Endothelial cell (in vitro differentiated cells): Measurements from ENCODE around the gene GSN. TPM values are rescaled to one million over a fixed set of nuclear protein-coding genes. Genes with fewer than 3 reads are reported as not detected.

ENCODE experiments used
- DNase-seq: peaks from one replicate; pipeline ENCODE4 v3.0.0; 2021; ENCODE audit warnings: low spot score
- H3K27ac Mint-ChIP-seq: one replicate; pipeline ENCODE4 v1.8.0; 2021; ENCODE audit warnings: mixed read lengths, inconsistent platforms; ENCODE audit not compliant: unreplicated experiment
- H3K27me3 Mint-ChIP-seq: one replicate; pipeline ENCODE4 v1.8.0; 2021; ENCODE audit warnings: mild to moderate bottlenecking, moderate library complexity, mixed read lengths, inconsistent platforms; ENCODE audit not compliant: unreplicated experiment
- H3K36me3 Mint-ChIP-seq: one replicate; pipeline ENCODE4 v1.8.0; 2021; ENCODE audit warnings: mild to moderate bottlenecking, low read depth, mixed read lengths, inconsistent platforms; ENCODE audit not compliant: unreplicated experiment
- H3K4me1 Mint-ChIP-seq: one replicate; pipeline ENCODE4 v1.8.0; 2021; ENCODE audit warnings: mild to moderate bottlenecking, mixed read lengths, inconsistent platforms; ENCODE audit not compliant: unreplicated experiment
- H3K4me3 Mint-ChIP-seq: one replicate; pipeline ENCODE4 v1.8.0; 2021; ENCODE audit warnings: mild to moderate bottlenecking, mixed read lengths, inconsistent platforms; ENCODE audit not compliant: unreplicated experiment
- H3K9me3 Mint-ChIP-seq: one replicate; pipeline ENCODE4 v1.8.0; 2021; ENCODE audit warnings: mixed read lengths, inconsistent platforms; ENCODE audit not compliant: unreplicated experiment
- total RNA-seq: library from RNA; stranded (reverse); fragmentation: NEBNext Ultra II Directional; extraction: Animal tissue kit (Norgen Biotek cat#: 25700); gene quantifications from one replicate; pipeline ENCODE4 v1.2.1, GENCODE V29; 2021; ENCODE audit not compliant: unreplicated experiment
- TF ChIP-seq, protein P1 (sequence below): fragments of 200-600 bp; sonication (generic); IDR thresholded peaks from one replicate; pipeline ENCODE4 v1.5.0; 2021; ENCODE audit warnings: antibody characterized with exemption; ENCODE audit not compliant: unreplicated experiment

Gene GSN
- total RNA-seq, 1 donor from 2014 or later = 205 TPM

DNA sequence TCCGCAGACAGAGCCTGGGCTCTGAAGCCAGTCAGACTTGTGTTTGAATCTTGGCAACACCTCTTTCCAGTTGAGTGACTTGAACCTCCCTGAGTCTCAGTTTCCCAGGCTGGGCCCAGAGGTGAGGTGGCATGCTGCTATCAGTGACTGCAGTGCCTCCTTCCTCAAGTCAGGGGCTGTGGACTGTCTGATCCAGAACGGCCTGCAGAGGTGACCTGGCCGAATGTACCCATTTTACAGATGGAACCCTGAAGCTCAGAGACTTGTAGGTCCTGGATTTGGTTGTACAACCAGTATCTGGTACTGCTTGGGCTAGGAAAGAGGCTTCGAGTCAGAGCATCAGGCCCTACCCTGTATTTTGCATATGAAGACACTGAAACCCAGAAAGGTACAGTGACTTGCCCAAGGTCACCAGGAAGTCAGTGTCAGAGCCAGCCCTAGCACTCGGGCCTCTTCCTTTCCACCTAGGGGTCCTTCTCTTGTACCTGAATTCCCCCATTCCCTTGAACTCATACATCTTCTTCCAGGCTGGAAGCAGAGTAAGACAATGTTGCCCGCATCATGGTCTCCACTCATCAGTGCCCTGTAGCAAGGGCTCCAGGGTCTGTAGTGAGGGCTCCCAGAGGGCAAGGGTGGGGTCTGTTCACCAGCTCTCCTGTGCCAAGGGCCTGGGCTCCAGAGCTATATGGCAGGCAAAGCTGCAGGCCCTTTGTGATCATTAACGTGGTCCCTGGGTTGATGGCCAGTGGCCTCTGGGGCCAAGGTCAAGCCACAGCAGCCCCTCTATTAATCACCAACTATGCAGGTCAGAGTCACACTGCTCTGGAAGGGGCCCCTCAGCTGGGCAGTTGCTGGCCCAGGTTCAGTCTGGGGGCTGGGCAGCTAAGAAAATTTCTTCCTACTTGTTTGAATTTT lies 28.5 kb downstream of the GSN start:
- H3K4me1 Mint-ChIP-seq = peaks cover 40% of the 10 kb centered on the region
- no peak for DNase-seq
- TF ChIP-seq, protein P1, sequence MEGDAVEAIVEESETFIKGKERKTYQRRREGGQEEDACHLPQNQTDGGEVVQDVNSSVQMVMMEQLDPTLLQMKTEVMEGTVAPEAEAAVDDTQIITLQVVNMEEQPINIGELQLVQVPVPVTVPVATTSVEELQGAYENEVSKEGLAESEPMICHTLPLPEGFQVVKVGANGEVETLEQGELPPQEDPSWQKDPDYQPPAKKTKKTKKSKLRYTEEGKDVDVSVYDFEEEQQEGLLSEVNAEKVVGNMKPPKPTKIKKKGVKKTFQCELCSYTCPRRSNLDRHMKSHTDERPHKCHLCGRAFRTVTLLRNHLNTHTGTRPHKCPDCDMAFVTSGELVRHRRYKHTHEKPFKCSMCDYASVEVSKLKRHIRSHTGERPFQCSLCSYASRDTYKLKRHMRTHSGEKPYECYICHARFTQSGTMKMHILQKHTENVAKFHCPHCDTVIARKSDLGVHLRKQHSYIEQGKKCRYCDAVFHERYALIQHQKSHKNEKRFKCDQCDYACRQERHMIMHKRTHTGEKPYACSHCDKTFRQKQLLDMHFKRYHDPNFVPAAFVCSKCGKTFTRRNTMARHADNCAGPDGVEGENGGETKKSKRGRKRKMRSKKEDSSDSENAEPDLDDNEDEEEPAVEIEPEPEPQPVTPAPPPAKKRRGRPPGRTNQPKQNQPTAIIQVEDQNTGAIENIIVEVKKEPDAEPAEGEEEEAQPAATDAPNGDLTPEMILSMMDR = no peak
- H3K27ac Mint-ChIP-seq = no peak overlapping the region
- H3K27me3 Mint-ChIP-seq = peaks cover 13% of the 10 kb centered on the region
- peak overlapping the region; percentile 21 for H3K4me3 Mint-ChIP-seq
- no peaks in the 10 kb centered on the region for H3K9me3 Mint-ChIP-seq
- H3K36me3 Mint-ChIP-seq = peaks cover 15% of the 10 kb centered on the region

DNA sequence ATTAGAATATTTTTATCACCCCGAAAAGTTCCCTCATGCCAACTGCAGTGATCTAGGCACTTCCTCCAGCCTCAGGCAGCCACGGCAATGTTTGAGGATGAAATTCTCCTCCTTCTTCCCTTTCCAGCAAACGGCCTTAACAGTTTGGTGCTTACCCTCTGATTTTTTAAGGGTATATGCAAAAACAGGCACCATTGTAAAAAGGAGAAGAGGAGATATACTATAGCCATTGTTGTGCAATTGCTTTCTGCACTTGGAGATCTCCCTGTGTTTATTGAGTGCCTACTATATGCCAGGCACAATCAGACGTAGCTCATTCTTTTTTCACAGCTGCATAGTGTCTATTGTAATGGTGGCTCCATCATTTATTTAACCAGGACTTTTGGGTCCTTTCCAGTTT lies 29.4 kb downstream of the GSN start:
- no peak for DNase-seq
- TF ChIP-seq, protein P1 = no peak
- H3K36me3 Mint-ChIP-seq = peaks cover 15% of the 10 kb centered on the region
- H3K27ac Mint-ChIP-seq = no peak overlapping the region
- H3K4me1 Mint-ChIP-seq = peaks cover 40% of the 10 kb centered on the region
- no peak overlapping the region for H3K4me3 Mint-ChIP-seq
- peaks cover 11% of the 10 kb centered on the region for H3K27me3 Mint-ChIP-seq
- no peaks in the 10 kb centered on the region for H3K9me3 Mint-ChIP-seq

DNA sequence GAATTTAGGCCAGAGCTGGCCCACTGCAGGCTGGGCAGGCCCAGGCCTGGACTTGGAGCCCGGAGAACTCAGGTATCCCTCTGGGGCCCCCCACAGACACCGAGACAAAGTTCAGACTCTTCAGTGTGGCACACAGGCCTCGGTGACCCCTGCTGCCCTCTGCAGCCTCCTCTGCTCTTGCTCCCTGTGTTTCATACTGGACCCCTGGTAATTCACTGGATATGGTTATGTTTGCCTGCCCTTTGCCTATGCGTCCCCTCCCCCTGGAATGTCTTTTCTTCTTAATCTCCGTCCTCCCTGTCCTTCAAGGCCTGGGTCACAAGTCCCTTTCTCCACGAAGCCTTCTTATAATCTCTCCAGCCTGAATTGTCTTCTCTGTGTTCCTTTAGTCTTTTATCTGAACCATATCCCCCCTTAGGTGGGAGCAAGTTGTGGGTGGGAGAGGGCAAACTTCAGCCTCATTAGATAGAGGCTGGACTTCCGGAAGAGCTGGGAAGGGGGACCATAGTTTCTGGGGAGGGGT lies 30.1 kb downstream of the GSN start:
- Mint-ChIP-seq H3K27me3 (peaks cover 11% of the 10 kb centered on the region), H3K36me3 (peaks cover 15% of the 10 kb centered on the region), H3K4me1 (peaks cover 35% of the 10 kb centered on the region), H3K4me3 (no peak overlapping the region), H3K9me3 (no peaks in the 10 kb centered on the region), H3K27ac (peak overlapping the region; percentile 87)
- TF ChIP-seq, protein P1 = no peak
- DNase-seq = no peak

DNA sequence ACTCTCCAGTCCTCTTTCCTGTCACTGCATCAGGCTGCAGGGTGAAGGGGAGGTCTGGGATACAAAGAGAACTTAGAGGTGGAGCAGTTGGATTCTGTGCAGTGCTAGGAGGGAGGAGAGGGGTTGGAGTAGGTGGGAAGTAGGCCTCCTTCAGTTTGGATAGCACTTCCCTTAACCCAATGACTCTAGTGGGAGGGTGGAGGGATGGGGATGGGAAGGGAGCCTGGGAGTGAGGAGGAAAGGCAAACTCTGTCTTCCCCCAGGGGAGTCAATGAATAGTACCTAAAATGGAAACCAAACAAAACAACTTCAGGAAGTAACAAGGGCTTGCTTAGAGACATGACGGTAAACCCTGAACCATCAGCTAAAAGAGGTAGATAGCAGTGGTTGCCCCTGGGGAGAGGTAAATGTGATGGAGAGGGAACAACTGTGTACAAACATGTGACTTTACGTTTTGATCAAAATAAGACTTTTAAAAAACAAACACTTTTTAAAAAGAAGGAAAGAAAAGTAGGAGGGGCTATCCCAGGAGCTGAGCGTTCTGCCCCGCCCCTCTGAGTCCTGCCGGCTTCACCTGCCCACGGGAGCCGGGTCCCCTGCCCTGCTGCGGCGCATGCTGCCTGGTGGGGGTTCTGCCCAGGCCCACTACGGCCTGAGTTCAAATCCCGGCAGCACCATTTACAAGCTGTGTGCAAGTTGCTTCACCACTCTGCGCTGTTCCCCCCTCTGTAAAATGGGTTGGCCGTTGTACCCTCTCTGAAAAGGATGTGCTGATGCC lies 30.9 kb downstream of the GSN start:
- Mint-ChIP-seq H3K4me1 (peaks cover 29% of the 10 kb centered on the region), H3K36me3 (peaks cover 15% of the 10 kb centered on the region), H3K4me3 (peak overlapping the region; percentile 45), H3K27ac (peak overlapping the region; percentile 87), H3K27me3 (peaks cover 11% of the 10 kb centered on the region), H3K9me3 (no peaks in the 10 kb centered on the region)
- no peak for DNase-seq
- TF ChIP-seq, protein P1 = no peak
